ENCODE results near the gene PNO1.
A peak's percentile ranks its signal among the peaks of the same experiment; 100 is the strongest.
"Not testable (repeated sequence)": the region's sequence is repeated elsewhere in the genome, so short reads cannot be mapped to it uniquely, and the experiment has no call there.

PNO1 gene

DNA sequence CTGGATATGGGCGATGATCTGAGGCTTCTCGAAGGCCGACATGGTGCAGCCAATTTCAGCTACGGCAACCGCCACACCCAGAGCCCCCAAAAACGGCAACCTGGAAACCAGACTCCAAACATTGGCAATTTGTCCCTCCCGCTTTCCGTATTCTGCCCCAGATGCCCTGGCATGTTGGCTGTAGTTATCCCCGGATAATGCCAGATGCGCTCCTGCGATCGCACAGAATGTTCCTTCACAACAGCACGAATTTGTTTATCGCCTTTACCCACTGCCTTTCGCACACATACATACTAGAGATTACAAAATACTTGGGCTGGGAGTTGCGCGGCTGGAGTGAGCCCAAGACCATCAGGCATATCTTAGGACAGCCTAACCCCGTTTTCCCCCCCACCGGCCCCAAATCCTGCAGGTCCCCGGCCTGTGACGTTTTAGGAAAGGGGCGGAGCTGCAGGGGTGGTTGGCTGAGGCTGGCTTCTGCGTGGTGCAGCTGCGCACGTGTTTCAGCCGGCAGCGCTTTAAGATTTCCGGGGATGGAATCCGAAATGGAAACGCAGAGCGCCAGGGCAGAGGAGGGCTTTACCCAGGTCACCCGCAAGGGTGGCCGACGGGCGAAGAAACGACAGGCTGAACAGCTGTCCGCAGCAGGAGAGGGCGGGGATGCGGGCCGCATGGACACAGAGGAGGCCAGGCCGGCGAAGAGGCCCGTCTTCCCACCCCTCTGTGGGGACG lies at the start of gene PNO1:
TSS of gene PNO1 (plus strand) at position 487 of the 732 bp plus-strand sequence. CDS start at position 534, 47 bp downstream.
- Mint-ChIP-seq H3K27me3 (no peaks in the 10 kb centered on the region), H3K36me3 (peaks cover 28% of the 10 kb centered on the region), H3K4me1 (peaks cover 42% of the 10 kb centered on the region), H3K9me3 (no peaks in the 10 kb centered on the region), H3K4me3 (peak within 1 kb of the TSS; percentile 99), H3K27ac (peak within 1 kb of the TSS; percentile 100)
- ATAC-seq, result peak; percentile 98

DNA sequence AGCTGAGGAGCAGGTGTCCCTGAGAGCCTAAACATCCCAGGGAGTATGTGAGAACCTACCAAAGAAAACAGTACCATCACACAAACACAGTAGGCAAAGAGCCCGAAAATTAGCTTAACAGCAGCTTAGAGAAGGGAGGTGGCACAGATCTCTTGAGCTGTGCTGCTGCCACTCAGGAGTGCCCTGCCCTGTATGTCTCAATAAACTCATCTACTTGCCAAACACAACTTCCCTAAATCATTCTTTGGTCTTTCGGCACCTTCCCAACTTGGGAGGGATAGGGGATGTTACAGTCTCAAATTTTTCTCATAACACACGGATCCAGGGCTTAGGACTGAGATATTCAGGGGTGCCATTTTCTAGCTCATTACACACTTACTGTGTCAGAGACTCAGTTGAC lies 49.6 kb upstream of the PNO1 start:
- no peaks in the 10 kb centered on the region for H3K27me3 Mint-ChIP-seq
- no peak for ATAC-seq
- H3K4me1 Mint-ChIP-seq, result peaks cover 9% of the 10 kb centered on the region
- H3K9me3 Mint-ChIP-seq, result peaks cover 19% of the 10 kb centered on the region
- H3K36me3 Mint-ChIP-seq, result peaks cover 20% of the 10 kb centered on the region
- H3K27ac Mint-ChIP-seq, result no peak overlapping the region
- H3K4me3 Mint-ChIP-seq, result no peak overlapping the region

DNA sequence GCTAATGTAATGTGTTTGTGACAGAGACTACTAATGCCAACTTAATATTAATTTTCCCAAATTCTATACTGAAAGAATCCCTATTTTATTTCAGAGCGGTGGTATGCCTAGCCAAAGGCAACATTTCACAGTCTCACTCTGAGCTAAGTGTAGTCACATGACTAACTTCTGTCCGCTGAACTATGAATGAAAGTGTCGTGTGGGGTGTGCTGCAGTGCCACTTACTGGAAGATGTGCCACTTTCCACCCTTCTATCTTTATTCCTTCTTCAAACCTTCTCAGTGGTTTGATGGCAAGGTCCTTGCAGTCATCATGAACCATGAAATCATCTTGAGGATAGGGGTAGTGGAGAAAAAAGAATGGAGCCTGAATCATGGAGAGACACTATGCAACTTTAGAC lies 47.6 kb upstream of the PNO1 start:
- Mint-ChIP-seq H3K4me3 (no peak overlapping the region), H3K27ac (no peak overlapping the region), H3K4me1 (peaks cover 9% of the 10 kb centered on the region), H3K27me3 (no peaks in the 10 kb centered on the region), H3K9me3 (peaks cover 12% of the 10 kb centered on the region), H3K36me3 (peaks cover 14% of the 10 kb centered on the region)
- peak; percentile 73 for ATAC-seq

DNA sequence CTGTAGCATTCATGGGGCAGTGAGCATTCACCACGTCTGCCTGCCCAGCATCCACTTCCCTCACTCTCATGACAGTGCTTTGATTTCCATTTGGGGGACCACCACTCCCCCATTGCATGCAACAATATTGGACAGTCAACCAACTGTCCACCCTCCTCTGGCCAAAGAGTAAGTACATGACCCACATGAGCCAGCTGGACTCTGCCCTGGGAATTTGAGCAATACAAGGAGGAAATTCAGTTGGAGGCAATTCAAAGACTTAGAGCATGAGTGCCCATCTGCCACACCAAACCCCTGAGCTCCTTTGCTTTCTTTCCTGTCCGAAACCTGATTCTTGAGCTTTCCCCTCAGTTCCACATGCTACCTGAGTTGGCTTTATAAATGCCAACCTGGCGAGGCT lies 41.7 kb upstream of the PNO1 start:
- Mint-ChIP-seq H3K27me3 (no peaks in the 10 kb centered on the region), H3K27ac (no peak overlapping the region), H3K4me3 (no peak overlapping the region), H3K4me1 (peaks cover 19% of the 10 kb centered on the region), H3K9me3 (no peaks in the 10 kb centered on the region), H3K36me3 (no peaks in the 10 kb centered on the region)
- no peak for ATAC-seq

DNA sequence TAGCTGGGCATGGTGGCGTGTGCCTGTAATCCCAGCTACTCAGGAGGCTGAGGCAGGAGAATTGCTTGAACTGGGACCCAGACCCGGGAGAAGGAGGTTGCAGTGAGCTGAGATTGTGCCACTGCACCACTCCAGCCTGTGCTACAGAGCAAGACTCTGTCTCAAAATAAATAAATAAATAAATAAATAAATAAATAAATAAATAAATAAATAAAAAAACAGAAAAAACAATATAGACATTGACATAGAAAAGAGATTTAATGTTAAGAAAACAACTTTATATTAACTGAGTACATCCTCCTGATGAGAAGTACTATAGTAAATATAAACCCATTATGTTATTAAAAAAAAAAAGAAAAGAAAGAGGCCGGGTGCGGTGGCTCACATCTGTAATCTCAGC lies 39.8 kb upstream of the PNO1 start:
- H3K27me3 Mint-ChIP-seq, H3K36me3 Mint-ChIP-seq, H3K4me3 Mint-ChIP-seq, ATAC-seq, H3K9me3 Mint-ChIP-seq: not testable (repeated sequence)
- H3K4me1 Mint-ChIP-seq, result peaks cover 39% of the 10 kb centered on the region
- peak overlapping the region; percentile 30 for H3K27ac Mint-ChIP-seq

DNA sequence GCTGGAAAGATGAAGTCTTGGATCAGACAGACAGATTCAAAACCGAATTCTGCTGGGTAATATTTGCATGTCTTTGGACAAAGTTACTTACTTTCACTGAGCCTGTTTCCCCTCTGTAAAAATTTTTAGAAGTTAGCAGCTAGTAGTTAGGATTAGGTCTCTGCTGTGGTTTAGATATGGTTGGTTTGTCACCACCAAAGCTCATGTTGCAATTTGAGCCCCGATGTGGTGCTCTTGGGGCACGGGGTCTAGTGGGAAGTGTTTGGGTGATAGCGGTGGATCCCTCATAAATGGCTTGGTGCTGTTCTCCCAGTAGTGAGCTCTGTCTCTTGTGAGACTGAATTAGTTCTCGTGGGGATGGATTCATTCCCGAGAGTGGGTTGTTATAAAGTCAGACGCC lies 38.9 kb upstream of the PNO1 start:
- no peak overlapping the region for H3K4me3 Mint-ChIP-seq
- no peaks in the 10 kb centered on the region for H3K36me3 Mint-ChIP-seq
- H3K4me1 Mint-ChIP-seq, result peaks cover 42% of the 10 kb centered on the region
- H3K27ac Mint-ChIP-seq, result peak overlapping the region; percentile 85
- no peaks in the 10 kb centered on the region for H3K27me3 Mint-ChIP-seq
- ATAC-seq, result no peak
- no peaks in the 10 kb centered on the region for H3K9me3 Mint-ChIP-seq

DNA sequence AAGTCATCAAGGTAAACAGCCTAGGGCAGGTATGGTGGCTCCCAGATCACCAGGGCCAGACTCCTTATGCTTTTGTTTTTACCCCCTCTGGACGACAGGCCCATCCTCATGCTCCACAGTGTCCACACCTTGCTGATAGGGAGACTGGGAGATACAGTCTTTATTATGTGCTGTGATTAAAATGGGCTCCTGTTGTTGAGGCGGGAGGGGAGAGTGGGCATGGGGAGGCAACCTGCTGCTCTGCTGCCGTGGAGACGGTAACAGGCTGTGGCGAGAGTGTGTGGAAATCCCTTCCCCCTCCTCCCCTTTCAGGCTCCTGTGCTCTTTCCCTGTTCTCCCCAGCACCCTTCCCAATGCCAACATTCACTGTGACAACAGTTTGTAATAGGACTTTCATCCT lies 38.2 kb upstream of the PNO1 start:
- ATAC-seq, result no peak
- Mint-ChIP-seq H3K36me3 (no peaks in the 10 kb centered on the region), H3K9me3 (no peaks in the 10 kb centered on the region), H3K27ac (peak overlapping the region; percentile 85), H3K4me1 (peaks cover 42% of the 10 kb centered on the region), H3K27me3 (no peaks in the 10 kb centered on the region), H3K4me3 (no peak overlapping the region)

DNA sequence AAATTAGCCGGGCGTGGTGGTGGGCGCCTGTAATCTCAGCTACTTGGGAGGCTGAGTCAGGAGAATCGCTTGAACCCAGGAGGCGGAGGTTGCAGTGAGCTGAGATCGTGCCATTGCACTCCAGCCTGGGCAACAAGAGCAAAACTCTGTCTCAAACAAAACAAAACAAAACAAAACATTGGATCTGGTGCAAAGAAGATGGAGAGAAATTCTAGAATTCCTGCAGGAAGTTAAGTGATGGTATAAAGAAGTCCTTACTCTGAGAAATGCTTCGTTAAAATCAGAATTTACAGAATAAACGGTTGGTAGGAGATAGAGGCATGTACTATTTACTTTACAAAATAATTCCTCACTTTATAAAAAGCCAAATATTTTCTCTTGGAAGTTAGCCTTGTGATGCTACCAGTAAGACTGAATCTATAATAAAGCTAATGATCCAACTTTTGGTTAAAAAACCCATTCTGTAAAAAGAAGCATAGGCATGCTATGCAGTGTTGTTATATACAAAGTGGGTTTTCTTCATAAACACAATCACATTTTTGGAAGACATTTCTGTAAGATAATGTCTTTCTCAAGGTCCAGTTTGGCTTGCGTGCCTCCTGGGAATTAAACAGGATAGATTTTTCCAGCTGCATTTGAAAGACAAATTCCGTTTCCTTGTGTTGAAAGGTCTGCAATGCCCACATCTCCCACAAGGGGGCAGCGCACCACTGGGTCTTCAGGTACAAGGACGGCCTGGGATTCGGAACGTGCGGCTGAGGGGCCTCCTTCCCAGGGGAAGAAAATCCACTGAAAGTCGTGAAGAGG lies 35.6 kb upstream of the PNO1 start:
- H3K4me1 Mint-ChIP-seq, result peaks cover 43% of the 10 kb centered on the region
- no peaks in the 10 kb centered on the region for H3K9me3 Mint-ChIP-seq
- no peaks in the 10 kb centered on the region for H3K27me3 Mint-ChIP-seq
- H3K4me3 Mint-ChIP-seq, result peak overlapping the region; percentile 70
- H3K27ac Mint-ChIP-seq, result peak overlapping the region; percentile 85
- ATAC-seq, result no peak
- no peaks in the 10 kb centered on the region for H3K36me3 Mint-ChIP-seq

DNA sequence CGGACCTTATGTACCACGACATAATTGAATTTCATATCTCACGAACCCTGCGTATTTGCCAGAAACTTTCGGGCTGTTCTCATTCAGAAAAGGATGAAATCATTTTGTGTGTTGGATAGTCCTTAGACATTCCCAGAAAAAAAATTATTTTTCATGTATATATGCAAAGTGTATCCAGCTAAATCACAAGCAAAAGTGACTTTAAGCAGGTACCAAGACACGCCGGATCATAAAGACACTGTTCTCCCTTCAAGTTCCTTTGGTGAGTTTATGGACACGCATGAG lies 35.1 kb upstream of the PNO1 start:
- peak overlapping the region; percentile 85 for H3K27ac Mint-ChIP-seq
- no peaks in the 10 kb centered on the region for H3K27me3 Mint-ChIP-seq
- ATAC-seq, result no peak
- no peaks in the 10 kb centered on the region for H3K9me3 Mint-ChIP-seq
- peaks cover 48% of the 10 kb centered on the region for H3K4me1 Mint-ChIP-seq
- no peaks in the 10 kb centered on the region for H3K36me3 Mint-ChIP-seq
- no peak overlapping the region for H3K4me3 Mint-ChIP-seq

DNA sequence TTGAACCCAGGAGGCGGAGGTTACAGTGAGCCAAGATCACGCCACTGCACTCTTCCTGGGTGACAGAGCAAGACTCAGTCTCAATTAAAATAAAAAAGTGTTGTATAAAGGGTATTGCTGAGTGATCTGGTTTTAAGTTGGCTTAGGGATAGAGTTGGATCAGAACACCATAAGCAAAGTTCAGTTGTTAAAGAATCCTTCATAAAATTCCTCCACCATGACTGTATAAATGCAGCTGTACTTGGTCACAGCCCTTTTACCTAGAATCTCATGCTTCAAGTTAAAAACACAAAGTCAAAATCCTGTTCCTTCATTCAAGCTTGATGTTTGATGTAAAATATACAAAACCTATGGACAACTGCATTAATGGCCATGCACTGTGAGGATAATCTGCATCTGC lies 33.4 kb upstream of the PNO1 start:
- no peak overlapping the region for H3K27ac Mint-ChIP-seq
- ATAC-seq, result no peak
- no peak overlapping the region for H3K4me3 Mint-ChIP-seq
- H3K36me3 Mint-ChIP-seq, result no peaks in the 10 kb centered on the region
- no peaks in the 10 kb centered on the region for H3K27me3 Mint-ChIP-seq
- peaks cover 50% of the 10 kb centered on the region for H3K4me1 Mint-ChIP-seq
- no peaks in the 10 kb centered on the region for H3K9me3 Mint-ChIP-seq

DNA sequence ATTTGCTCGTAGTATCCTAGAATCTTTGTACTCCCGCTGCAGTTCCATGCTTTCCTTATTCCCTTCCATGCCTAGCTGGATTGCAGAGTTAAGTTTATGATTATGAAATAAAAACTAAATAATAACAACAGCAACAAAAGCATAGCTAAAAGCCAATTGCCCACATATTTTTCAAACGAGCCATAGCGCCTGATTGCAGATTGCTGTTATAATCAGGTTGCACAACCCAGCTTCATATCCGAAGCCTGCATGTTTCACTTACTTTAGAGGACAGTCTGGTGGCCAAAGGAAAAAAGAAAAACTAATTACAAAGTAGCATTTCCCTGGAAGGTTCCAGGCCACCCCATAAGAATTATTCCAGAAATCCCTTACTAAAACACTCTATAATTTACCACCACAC lies 31.9 kb upstream of the PNO1 start:
- H3K9me3 Mint-ChIP-seq, result no peaks in the 10 kb centered on the region
- H3K27me3 Mint-ChIP-seq, result no peaks in the 10 kb centered on the region
- peaks cover 5% of the 10 kb centered on the region for H3K36me3 Mint-ChIP-seq
- H3K27ac Mint-ChIP-seq, result no peak overlapping the region
- no peak for ATAC-seq
- H3K4me3 Mint-ChIP-seq, result no peak overlapping the region
- peaks cover 41% of the 10 kb centered on the region for H3K4me1 Mint-ChIP-seq

DNA sequence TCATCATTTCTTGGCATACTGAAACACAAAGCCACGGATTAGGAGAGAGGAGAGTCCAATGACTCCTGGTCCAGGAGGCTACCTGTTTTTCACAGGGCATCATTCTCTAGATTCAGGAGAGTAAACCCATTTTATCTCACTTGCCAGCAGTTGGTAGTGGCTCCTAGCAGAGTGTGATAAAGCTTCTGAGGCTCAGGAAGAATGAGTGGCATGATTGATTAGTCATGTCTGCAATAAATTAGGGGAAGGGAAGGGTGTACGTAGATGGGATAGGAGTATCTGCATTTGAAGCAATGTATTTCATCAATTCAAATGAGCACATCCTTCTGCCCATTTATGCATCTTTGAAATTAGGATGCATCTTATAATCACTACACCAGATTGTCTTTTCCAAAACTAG lies 31.1 kb upstream of the PNO1 start:
- Mint-ChIP-seq H3K9me3 (no peaks in the 10 kb centered on the region), H3K36me3 (peaks cover 5% of the 10 kb centered on the region), H3K27ac (no peak overlapping the region), H3K27me3 (no peaks in the 10 kb centered on the region), H3K4me1 (peaks cover 34% of the 10 kb centered on the region), H3K4me3 (no peak overlapping the region)
- no peak for ATAC-seq

DNA sequence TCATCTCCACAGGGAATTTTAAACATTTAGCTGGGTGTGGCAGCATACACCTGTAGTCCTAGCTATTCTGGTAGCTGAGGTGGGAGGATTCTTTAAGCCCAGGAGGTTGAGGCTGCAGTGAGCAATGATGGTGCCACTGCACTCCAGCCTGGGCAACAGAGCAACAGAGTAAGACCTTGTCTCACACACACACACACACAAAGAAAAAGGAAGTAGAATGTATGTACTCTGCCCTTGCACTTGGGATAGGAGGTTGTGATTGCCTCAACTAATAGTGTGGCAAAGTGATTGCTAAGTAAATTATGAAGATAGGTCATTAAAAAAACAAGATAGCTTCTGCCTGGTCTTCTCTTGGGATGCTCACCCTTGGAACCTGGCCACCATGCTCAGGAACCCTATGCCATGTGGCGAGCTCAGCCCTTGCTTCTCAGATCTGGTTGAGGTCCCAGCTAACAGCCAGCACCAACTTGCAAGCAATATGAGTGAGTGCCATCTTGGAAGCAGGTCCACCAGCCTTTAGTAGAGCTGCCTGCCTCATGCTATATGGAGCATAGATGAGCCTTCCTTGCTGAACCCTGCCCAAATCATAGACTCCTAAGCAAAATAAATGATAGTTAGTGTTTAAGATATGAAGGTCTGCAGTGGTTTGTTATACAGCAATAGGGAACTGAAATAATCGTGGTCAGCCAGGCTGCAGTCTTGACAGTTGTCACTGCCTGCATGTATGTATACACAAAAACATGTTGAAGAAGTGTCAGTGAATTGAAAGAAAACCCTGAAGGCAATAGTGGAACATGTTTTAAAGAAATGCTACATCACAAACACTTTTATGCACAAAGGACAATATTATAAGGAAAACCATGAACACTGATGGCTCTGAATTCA lies 30.1 kb upstream of the PNO1 start:
- Mint-ChIP-seq H3K36me3 (peaks cover 6% of the 10 kb centered on the region), H3K4me1 (peaks cover 23% of the 10 kb centered on the region), H3K27ac (peak overlapping the region; percentile 40), H3K4me3 (no peak overlapping the region), H3K27me3 (no peaks in the 10 kb centered on the region), H3K9me3 (no peaks in the 10 kb centered on the region)
- peak; percentile 87 for ATAC-seq

DNA sequence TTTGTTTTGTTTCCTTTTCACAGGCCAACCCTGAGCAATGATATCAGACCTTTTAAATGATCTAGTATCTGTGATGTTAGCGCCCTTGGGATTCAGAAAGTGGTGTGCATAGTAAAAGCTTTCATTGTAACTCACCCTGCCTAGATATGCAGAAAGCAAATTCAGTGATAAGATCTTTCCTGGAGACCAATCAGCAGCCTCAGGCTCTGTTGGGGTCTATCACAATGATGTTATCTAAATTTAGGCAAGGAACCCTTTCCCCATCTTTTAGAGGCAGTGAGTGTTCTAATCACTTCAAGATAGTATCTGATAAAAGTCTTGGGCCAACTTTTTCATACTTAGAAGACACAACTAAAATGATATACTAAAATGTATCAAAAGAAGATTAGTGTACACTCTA lies 23.6 kb upstream of the PNO1 start:
- no peak for ATAC-seq
- no peaks in the 10 kb centered on the region for H3K9me3 Mint-ChIP-seq
- H3K27me3 Mint-ChIP-seq, result no peaks in the 10 kb centered on the region
- no peak overlapping the region for H3K4me3 Mint-ChIP-seq
- H3K36me3 Mint-ChIP-seq, result peaks cover 50% of the 10 kb centered on the region
- H3K27ac Mint-ChIP-seq, result no peak overlapping the region
- no peaks in the 10 kb centered on the region for H3K4me1 Mint-ChIP-seq

DNA sequence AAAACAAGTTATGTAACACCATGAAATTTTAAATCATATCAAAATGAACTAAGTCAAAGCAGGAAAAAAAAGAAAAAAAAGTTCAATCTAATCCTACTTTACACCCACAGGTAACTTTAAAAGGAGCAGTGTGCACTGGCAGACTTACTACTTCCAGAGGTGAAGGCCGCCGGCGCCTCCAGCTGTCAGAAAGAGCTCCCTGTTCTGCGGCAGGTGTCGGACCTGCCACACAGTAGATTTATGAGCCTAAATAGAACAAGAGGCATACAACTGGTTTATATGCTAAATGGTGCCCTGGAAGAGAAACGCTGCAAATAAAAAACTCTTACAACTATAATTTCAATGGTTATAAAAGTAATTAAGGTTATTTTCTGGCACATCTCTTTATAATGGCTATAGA lies 23.1 kb upstream of the PNO1 start:
- ATAC-seq, result no peak
- Mint-ChIP-seq H3K36me3 (peaks cover 53% of the 10 kb centered on the region), H3K4me3 (no peak overlapping the region), H3K27ac (no peak overlapping the region), H3K27me3 (no peaks in the 10 kb centered on the region), H3K4me1 (no peaks in the 10 kb centered on the region), H3K9me3 (no peaks in the 10 kb centered on the region)

Data from stimulated activated memory B cell treated with anti-CD40 and anti-IgM and Interleukin-4, amounts not matched to agents 10 μg/mL and 1 μg/mL and 100 μg/mL, for 72 hours (primary cell).